ENCODE measurements around the gene KIAA1217.

GRCh38 chr10:24597426-24597825, 388.5 kb downstream of the KIAA1217 start:
- no peak for TF ChIP-seq PHF21A (IDR thresholded peaks at IDR 0.05; ENCODE audit: borderline replicate concordance, low read depth)
- no peak for TF ChIP-seq ZKSCAN8 (CRISPR knock-in tag; IDR thresholded peaks at IDR 0.05)
- TF ChIP-seq EP300 (IDR thresholded peaks at IDR 0.05; ENCODE audit: low read length) = no peak
- no peak for TF ChIP-seq NR2C2 (CRISPR knock-in tag; IDR thresholded peaks at IDR 0.05)
- TF ChIP-seq NR2C2 (tag; IDR thresholded peaks at IDR 0.05) = no peak
- no peak for TF ChIP-seq ZNF398 (CRISPR knock-in tag; IDR thresholded peaks at IDR 0.05)
- TF ChIP-seq U2AF1 (optimal IDR thresholded peaks at IDR 0.05; ENCODE audit: low read depth, low read length) = no peak
- no peak for TF ChIP-seq ZBTB9 (CRISPR knock-in tag; IDR thresholded peaks at IDR 0.05)
- TF ChIP-seq PHB2 (IDR thresholded peaks at IDR 0.05; ENCODE audit: low read depth) = no peak
- no peak for TF ChIP-seq YY1 (IDR thresholded peaks at IDR 0.05; ENCODE audit: borderline replicate concordance in 1 of 3, control insufficient read depth in 1 of 3, extremely low read depth in 1 of 3, insufficient read depth in 3 of 3, insufficient read length in 1 of 3, insufficient replicate concordance in 2 of 3, low read depth in 1 of 3, low read length in 2 of 3)
- TF ChIP-seq ZFP36 (IDR thresholded peaks at IDR 0.05; ENCODE audit: low read depth, low read length, partially characterized antibody) = no peak
- no peak for TF ChIP-seq POLR2A (conservative IDR thresholded peaks at IDR 0.05)
- TF ChIP-seq NBN (IDR thresholded peaks at IDR 0.05; ENCODE audit: low read depth) = no peak
